GM21528 (cell line): ENCODE results near the gene ARHGEF7.
A peak's percentile ranks its signal among the peaks of the same experiment; 100 is the strongest.
"Not testable (repeated sequence)": the region's sequence is repeated elsewhere in the genome, so short reads cannot be mapped to it uniquely, and the experiment has no call there.

Experiments
- ATAC-seq: cut with Tn5 transposase; IDR thresholded peaks from one replicate; pipeline ENCODE4 v1.9.1; 2021; ENCODE audit warnings: mild to moderate bottlenecking, moderate library complexity; ENCODE audit not compliant: unreplicated experiment, low FRiP score

Gene ARHGEF7

GRCh38 chr13:111115061-111115964 is at the start of gene ARHGEF7:
TSS of gene ARHGEF7 (plus strand) at chr13:111115310. CDS start at chr13:111115527, 217 bp downstream.
- ATAC-seq: peak; percentile 57

DNA sequence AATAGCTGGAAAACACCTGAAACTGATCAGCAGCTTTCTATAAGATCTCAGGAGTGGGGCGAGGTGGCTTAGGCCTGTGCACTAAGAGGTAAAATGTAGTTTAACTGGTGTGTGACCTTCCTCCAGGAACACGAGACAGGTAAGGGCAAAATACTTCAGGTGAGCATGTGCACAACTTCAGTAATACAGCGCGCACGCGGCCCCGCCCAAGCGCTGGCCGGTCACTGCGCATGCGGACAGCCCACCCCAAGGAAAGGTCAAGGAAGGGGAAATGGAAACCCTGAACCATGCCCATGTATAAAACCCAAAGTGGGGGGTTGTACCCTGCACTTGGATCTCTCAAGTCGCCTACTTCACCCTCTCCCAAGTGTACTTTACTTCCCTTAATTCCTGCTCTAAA is 49.4 kb upstream of the ARHGEF7 start:
- no peak for ATAC-seq

GRCh38 chr13:111066544-111066943 is 48.6 kb upstream of the ARHGEF7 start:
- ATAC-seq: no peak

GRCh38 chr13:111068009-111068350 is 47.1 kb upstream of the ARHGEF7 start:
- no peak for ATAC-seq

GRCh38 chr13:111071120-111071519 is 44.0 kb upstream of the ARHGEF7 start:
- ATAC-seq: not testable (repeated sequence)

DNA sequence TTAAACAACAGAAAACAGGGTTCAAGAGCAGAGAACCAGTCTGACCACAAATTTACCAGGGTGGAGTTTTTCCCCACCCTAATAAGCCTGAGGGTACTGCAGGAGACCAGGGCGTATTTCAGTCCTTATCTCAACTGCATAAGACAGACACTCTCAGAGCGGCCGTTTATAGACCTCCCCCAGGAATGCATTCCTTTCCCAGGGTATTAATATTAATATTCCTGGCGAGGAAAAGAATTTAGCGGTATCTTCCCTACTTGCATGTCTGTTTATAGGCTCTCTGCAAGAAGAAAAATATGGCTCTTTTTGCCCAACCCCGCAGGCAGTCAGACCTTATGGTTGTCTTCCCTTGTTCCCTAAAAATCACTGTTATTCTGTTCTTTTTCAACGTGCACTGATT is 43.6 kb upstream of the ARHGEF7 start:
- ATAC-seq: not testable (repeated sequence)

- no peak for ATAC-seq
Observed at GRCh38 chr13:111074826-111075225, 40.3 kb upstream of the ARHGEF7 start.

DNA sequence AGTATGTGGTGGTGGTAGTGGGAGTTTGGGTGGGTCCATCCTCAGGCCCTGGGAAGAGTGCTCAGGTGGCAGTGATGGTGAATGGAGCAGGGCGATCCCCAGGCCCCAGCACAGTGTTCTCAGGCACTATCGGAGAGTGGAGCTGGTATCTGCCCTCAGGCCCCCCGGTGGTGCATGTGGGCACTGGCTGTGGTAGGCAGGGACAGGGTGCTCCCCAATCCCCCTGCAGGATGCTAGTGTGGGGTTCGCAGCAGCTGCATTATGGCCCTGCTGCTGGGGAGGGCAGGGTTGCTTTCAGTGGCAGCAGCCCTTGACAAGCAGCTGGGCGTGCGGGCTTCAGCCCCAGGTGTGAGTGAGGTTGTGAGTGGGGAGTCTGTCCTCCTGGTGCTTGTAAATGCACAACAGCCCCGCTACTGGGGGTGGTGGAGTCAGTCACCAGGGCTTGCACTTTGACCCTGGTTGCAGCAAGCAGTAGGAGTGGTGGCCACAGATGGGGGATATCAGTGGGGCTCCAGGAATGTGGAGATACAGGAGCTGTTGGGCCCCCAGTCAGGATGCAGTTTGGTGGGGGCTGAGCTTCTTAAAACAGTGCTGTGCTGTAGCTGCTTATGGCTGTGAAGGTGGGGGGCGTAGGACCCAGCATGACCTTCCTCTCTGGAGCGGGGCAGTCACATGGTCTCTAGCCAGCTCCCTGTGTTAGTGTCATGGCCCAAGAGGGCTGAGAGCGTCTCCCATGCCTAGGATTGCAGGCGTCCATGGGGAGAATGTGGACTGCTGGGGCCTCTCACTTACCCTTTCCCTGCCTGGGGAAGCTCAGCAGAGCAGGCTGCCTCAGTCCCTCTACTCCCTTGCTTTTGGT is 38.7 kb upstream of the ARHGEF7 start:
- no peak for ATAC-seq

DNA sequence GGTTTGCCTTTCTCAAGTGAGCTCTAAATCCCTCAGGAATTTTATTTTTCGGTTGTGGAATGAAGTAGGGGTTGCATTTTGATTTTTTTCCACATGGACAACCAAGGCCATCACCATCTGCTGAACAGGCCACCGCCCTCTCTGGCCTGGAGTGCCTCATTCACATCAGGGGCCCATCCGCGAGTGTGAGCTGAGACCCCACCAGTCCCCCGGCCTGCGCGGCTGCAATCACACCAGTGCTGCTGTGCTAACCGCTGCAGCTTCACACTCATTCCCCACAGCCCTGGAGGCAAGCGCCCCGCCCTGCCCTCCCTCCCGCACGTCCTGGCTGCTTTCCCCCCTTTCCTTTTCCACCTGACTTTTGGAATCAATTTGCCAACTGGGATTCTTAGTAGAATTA is 35.7 kb upstream of the ARHGEF7 start:
- no peak for ATAC-seq

GRCh38 chr13:111080642-111081041 is 34.5 kb upstream of the ARHGEF7 start:
- ATAC-seq: no peak

- ATAC-seq: no peak
Observed at GRCh38 chr13:111082240-111082639, 32.9 kb upstream of the ARHGEF7 start.

DNA sequence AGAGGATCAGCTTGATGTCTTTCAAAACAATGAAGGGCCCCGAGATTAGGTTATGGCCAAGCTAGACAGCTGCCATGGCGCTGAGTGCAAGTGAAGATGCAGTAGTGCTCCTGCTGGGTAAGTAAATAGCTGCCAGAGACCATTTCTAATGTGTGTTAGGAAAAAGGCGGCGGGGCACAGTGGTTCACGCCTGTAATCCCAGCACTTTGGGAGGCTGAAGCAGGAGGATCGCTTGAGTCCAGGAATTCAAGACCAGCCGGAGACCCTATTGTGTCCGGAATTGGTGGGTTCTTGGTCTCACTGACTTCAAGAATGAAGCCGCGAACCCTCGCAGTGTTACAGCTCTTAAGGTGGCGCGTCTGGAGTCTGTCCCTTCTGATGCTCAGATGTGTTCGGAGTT is 32.3 kb upstream of the ARHGEF7 start:
- ATAC-seq: not testable (repeated sequence)

GRCh38 chr13:111083693-111084092 is 31.4 kb upstream of the ARHGEF7 start:
- not testable (repeated sequence) for ATAC-seq

DNA sequence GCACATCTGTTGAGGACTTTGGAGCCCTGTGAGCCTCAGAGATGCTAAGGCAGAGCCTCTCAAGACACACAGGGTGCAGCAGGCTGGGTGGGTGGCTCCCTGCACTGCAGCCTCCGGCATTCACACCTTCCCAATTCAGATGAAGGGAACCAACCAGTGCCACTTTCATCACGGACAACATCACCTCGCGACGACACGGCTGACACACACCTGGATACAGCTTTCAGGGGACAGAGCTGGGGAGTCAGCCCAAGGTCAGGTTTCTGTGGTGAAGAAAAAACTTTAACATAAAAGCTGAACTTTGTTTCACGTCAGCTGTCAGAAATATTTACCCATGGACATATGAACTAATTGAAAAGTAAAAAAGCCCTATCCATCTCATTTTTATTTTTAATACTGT is 24.9 kb upstream of the ARHGEF7 start:
- ATAC-seq: no peak

DNA sequence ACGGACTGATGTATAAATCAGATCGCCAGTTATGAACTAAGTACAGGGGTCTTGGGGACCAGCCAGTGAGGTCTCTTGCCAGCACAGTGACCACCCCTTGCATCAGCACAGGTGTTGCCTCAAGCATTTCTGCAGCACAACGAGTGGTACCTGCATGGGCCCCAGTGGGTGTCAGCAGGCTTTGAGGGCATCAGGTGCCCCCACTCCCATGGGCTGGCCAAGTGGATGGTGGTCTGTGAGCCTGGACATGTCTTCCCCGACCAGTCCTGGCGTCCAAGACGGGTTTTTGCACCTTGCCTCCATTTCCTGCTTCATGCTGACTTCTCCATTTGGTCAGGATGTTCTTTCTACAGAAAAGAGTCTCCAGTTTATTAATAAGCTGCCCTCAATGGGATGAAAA is 22.4 kb upstream of the ARHGEF7 start:
- ATAC-seq: no peak

DNA sequence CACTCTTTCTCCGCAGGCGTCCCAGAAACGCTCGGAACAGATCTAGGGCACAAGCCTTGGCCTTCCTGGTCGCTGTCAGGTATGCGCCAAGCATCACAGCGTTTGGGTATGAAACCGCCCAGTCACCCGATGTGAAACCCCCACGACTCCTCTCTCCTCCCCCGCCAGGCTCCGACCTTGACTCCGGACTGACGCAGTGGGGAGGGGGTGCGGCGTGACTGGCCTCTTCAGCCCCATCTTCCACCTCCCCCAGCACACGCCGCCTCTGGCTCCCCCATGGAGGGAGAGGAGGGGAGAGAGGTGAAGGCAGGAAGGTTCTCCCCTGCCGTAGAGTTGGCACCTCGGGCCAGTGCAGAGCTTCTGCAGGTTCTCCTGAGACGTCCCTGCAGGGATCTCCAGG is 22.0 kb upstream of the ARHGEF7 start:
- ATAC-seq: no peak

DNA sequence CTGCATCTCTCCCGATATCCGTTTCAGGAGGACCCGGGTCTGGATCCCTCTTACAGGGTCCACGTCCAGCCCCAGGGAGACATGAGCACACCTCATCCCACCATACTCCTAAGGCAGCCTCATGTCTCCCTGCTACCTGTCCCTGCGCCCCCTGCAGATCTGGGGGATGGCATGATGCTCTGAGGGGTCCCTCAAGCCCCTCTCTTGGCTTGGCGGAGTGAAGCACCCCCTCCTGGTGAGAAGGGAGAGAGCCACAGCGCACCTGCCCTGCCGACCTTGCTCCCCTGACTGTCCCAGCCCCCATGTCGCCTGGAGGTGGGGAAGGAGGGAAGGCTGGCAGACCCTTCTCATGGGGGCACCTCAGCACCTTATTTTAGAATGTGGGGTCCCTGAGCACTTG is 21.5 kb upstream of the ARHGEF7 start:
- no peak for ATAC-seq

DNA sequence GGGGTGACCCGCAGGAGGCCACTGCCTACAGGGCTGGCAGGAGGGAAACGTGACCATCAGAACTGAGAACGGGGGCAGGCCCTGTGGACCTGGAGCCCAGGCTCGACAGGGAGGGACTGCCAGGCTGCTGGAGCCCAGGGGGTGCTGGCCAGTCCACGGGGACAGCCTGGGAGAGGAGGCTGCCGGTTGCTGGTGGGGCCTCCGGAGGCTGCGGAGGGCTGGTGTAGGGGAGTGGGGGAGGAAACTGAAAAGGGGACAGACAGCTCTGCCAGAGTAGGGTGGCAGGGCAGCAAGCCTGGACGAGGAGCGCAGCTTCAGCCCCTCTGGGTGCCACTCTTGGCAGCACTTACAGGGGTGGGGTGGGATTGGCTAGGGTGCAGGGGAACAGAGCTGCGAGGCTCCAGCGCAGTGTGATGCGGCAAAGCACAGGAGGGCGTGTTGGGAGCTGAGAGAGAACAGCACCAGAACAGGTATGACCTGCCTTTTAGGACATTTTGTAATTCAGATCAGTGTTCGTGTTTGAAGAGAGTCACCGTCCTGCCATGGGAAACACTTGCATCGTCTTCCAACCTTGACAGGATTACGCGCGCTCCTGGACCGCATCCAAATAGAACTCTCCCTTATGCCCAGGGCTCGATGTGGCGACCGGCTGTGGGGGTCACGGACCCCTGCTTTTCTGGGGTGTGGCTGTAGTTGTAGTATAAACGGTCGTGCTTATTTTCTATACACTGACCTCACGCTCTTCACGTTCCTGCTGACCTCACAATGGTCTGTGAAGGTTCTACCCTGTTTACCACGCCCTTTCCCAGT is 19.9 kb upstream of the ARHGEF7 start:
- ATAC-seq: no peak

GRCh38 chr13:111095911-111096501 is 19.1 kb upstream of the ARHGEF7 start:
- no peak for ATAC-seq

DNA sequence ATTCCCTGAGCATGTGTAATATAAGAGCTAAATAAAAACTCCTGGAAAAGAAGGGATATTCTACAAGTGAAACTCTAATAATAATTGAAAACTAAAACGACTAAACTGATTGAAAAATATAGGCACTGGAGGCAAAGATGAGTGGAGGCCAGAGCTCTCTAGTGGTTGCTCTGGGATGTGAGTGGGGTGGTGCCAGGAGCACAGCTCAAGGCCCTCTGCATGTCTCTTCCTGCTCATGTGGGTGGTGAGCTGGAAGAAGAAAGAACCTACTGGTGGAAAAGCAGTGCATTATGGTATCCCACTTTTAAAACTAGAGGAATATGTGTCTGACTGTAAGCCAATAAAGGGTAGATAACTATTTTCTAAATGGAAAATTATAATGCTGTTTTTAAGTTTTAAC is 15.8 kb upstream of the ARHGEF7 start:
- no peak for ATAC-seq
